H1 (cell line): ENCODE results near the gene IMP3. TPM values are rescaled to one million over a fixed set of nuclear protein-coding genes. Genes with fewer than 3 reads are reported as not detected.

Experiments
- MAFK ChIP-seq: IDR thresholded peaks from 2 replicates; pipeline ENCODE4 v1.6.1; 2012; ENCODE audit warnings: low read depth, mild to moderate bottlenecking, improper control_type of control experiment, low read length
- RBBP5 ChIP-seq: IDR thresholded peaks from 2 replicates; pipeline ENCODE4 v1.7.1; 2012; ENCODE audit warnings: low read depth, mild to moderate bottlenecking, inconsistent platforms, low read length, moderate library complexity, borderline replicate concordance
- SAP30 ChIP-seq: fragments of 300-600 bp; sonication (generic); IDR thresholded peaks from 2 replicates; pipeline ENCODE4 v1.7.1; 2012; ENCODE audit warnings: low read length, moderate library complexity, mild to moderate bottlenecking, inconsistent platforms; ENCODE audit not compliant: insufficient read depth, insufficient replicate concordance
- SRF ChIP-seq: IDR thresholded peaks from 2 replicates; pipeline ENCODE4 v1.6.1; 2011; ENCODE audit warnings: mild to moderate bottlenecking, low read depth, low read length, moderate library complexity
- USF2 ChIP-seq: IDR thresholded peaks from 2 replicates; pipeline ENCODE4 v1.6.1; 2011; ENCODE audit warnings: low read length, improper control_type of control experiment
- polyA plus RNA-seq, 7 experiments: library from polyadenylated mRNA; depleted of rRNA in 3 of 7; stranded (reverse) in 5 of 7; unstranded in 2 of 7; fragments of >200 nt in 5 of 7; fragments of 200-250 nt in 2 of 7; gene quantifications; 1 replicate in 5 of 7; 2 replicates in 1 of 7; 4 replicates in 1 of 7; pipeline versions ENCODE4 v1.2.1 to v1.2.3, GENCODE V29; 2011 to 2013; ENCODE audit warnings: missing spikeins in 2 of 7, mixed read lengths in 2 of 7
- total RNA-seq: library from RNA; stranded (reverse); fragmentation: NEBNext Ultra II Directional; extraction: Animal tissue kit (Norgen Biotek cat#: 25700); gene quantifications from 2 replicates; pipeline ENCODE4 v1.2.1, GENCODE V29; 2021
- TF ChIP-seq, protein P1 (sequence below): IDR thresholded peaks from 2 replicates; pipeline ENCODE4 v1.6.1; 2012; ENCODE audit warnings: inconsistent platforms

Gene IMP3
- total and polyA plus RNA-seq, 2 of the 8 experiments (the other 6 are each of a cell fraction or from before 2014, with no cell fraction given) = 114 to 273 TPM

DNA sequence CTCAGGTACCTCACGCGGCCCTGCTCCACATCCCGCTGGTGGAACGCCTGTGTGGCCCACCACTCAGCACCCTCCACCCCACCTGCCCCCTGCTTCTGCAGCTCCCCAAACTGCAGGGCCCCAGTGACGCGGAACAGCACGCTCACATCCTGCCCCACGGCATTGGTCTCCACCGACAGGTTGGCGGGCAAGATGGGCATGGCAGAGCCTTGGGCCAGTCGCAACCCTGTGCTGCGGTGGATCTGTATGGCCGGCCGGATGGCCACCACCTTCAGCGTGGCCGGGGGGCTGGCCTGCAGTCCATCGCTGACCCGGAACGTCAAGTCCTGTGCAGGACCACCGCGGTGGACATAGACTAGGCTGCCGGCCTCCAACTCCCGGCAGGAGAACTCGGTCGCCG lies 48.8 kb upstream of the IMP3 start (continued):
- TF ChIP-seq RBBP5 (no peak), USF2 (no peak), SAP30 (no peak), SRF (no peak), MAFK (no peak)
- TF ChIP-seq, protein P1, sequence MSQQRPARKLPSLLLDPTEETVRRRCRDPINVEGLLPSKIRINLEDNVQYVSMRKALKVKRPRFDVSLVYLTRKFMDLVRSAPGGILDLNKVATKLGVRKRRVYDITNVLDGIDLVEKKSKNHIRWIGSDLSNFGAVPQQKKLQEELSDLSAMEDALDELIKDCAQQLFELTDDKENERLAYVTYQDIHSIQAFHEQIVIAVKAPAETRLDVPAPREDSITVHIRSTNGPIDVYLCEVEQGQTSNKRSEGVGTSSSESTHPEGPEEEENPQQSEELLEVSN = no peak
- TF ChIP-seq, all 59 proteins: peak for 0
